ENCODE data around the gene C10orf53. TPM values are rescaled to one million over a fixed set of nuclear protein-coding genes. Genes with fewer than 3 reads are reported as not detected.

C10orf53 gene
- total and polyA plus RNA-seq, 8 donors: not detected

DNA sequence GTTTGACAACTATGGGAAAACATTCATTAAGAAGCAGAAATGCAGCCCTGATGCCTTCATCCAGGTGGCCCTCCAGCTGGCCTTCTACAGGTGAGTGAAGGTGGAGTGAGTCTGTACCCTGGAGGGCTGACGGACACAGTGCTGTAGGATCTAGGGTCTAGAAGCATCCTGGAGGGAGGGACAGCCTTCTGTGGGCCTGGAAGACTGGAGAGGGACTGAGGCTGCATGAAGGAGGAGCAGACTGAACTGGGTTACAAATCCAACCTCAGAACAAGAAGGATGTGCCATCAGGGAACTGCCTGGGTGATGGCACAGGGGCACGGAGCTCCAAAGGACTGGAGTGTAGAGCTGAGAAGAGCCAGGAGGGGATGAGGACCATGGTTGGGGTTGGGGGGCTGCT, 27.5 kb upstream of the C10orf53 start:
- intact Hi-C loops (cut with DNase I; ENCODE audit: low total_unique reads): no loop called here
- no peaks in the 10 kb centered on the region for H3K9me3 ChIP-seq
- DNase-seq: no peak
- H3K27ac ChIP-seq: no peak overlapping the region
- H3K4me1 ChIP-seq: no peaks in the 10 kb centered on the region
- no peaks in the 10 kb centered on the region for H3K36me3 ChIP-seq
- peaks cover 0 to 62% (median 0%) of the 10 kb centered on the region in 3 donors for H3K27me3 ChIP-seq
- H3K4me3 ChIP-seq: no peak overlapping the region
- TF ChIP-seq POLR2A (IDR thresholded peaks at IDR 0.05) (no peak), EP300 (IDR thresholded peaks at IDR 0.05) (no peak), POLR2AphosphoS5 (IDR thresholded peaks at IDR 0.05) (no peak)
- TF ChIP-seq, protein P1, sequence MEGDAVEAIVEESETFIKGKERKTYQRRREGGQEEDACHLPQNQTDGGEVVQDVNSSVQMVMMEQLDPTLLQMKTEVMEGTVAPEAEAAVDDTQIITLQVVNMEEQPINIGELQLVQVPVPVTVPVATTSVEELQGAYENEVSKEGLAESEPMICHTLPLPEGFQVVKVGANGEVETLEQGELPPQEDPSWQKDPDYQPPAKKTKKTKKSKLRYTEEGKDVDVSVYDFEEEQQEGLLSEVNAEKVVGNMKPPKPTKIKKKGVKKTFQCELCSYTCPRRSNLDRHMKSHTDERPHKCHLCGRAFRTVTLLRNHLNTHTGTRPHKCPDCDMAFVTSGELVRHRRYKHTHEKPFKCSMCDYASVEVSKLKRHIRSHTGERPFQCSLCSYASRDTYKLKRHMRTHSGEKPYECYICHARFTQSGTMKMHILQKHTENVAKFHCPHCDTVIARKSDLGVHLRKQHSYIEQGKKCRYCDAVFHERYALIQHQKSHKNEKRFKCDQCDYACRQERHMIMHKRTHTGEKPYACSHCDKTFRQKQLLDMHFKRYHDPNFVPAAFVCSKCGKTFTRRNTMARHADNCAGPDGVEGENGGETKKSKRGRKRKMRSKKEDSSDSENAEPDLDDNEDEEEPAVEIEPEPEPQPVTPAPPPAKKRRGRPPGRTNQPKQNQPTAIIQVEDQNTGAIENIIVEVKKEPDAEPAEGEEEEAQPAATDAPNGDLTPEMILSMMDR (IDR thresholded peaks at IDR 0.05): no peak
- WGBS, 5 donors: 75 to 93% (median 84%) methylated on average over 2 of the region's 2 CpGs

DNA sequence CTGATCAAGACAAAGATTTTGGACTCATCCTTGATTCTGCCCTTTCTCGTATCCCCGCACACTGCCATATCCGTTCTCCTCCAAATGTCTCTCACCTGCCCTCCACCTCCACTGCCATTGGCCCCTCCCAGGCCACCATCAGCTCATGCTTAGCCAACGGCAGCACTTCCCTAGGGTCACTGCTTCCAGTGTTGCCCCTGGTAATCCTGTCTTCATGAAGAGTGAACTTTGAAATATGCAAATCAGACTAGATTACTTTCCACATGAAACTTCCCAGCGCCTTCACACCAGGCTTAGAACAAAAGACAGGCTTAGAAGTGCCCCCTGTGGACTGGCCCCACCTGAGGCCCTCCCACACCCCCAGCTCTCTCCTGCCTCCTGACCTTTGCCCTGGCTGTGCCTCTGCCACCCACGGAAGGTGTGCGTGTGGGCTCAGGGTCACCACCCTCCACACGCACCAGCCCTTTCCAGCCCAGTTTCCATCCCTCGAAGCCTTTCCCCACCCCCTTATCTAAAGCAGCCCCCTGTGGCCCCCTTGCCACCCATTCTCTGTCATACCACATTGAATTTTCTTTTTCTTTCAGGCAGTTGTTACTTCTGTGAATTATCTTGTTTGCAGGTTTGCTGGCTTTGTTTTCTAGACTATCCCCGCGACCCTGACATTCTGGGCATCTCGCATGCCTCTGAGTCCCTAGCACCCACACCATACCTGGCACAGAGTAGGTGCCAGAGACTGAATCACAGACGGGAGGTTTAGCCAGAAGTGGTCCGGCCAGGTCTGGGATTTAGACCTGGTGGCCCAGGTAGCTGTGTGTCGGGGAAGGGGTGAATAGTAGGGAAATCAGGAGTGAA, 26.8 kb upstream of the C10orf53 start:
- Histone ChIP-seq H3K9me3 (no peaks in the 10 kb centered on the region), H3K36me3 (no peaks in the 10 kb centered on the region), H3K27me3 (peaks cover 0 to 62% (median 0%) of the 10 kb centered on the region in 3 donors), H3K4me1 (no peaks in the 10 kb centered on the region), H3K4me3 (no peak overlapping the region), H3K27ac (no peak overlapping the region)
- no peak for TF ChIP-seq POLR2AphosphoS5 (IDR thresholded peaks at IDR 0.05)
- TF ChIP-seq EP300 (IDR thresholded peaks at IDR 0.05): no peak
- TF ChIP-seq POLR2A (IDR thresholded peaks at IDR 0.05): no peak
- TF ChIP-seq, protein P1 (IDR thresholded peaks at IDR 0.05): no peak
- DNase-seq: no peak
- intact Hi-C loops (cut with DNase I; ENCODE audit: low total_unique reads): no loop called here
- WGBS, 5 donors: 60 to 67% (median 67%) methylated on average over 15 of the region's 15 CpGs

DNA sequence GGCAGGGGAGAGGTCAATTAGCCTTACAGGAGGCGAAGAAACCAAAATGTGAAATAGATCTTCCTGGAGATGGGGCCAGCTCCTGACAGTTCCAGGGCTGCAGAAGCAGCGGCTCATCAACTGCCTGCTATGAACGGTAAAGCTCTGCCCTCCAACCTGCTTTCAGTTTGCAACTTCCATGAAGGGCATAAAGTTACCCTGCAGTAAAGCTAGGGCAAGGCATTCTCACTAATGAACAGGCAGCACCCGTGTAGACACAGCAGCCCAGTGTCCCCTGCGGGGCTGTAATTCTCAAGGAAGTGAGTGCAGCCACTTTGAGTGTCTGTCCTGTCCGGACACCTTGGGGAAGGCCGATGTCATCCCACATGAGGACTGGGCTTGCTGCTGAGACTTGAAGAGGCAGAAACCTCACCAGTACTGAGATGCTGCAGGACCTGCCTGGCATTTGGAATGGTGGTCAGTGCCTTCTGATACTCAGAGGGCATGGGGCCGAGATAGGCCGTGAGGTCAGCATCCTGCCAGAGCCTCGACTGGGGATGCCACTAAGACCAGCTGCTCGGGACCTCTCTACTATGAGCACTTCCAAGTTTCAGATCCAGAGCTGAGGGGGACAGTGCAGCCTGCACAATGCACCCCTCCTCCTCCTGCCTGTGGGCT, 26.1 kb upstream of the C10orf53 start:
- Histone ChIP-seq H3K27ac (no peak overlapping the region), H3K9me3 (peaks cover 0 to 5% (median 2%) of the 10 kb centered on the region in 4 donors), H3K4me3 (no peak overlapping the region), H3K27me3 (peaks cover 0 to 62% (median 0%) of the 10 kb centered on the region in 3 donors), H3K36me3 (no peaks in the 10 kb centered on the region), H3K4me1 (no peaks in the 10 kb centered on the region)
- intact Hi-C loops (cut with DNase I; ENCODE audit: low total_unique reads): no loop called here
- peak in 1 of 2 donors; percentile 21 for DNase-seq
- TF ChIP-seq EP300 (IDR thresholded peaks at IDR 0.05) (no peak), POLR2AphosphoS5 (IDR thresholded peaks at IDR 0.05) (no peak), POLR2A (IDR thresholded peaks at IDR 0.05) (no peak)
- TF ChIP-seq, protein P1 (IDR thresholded peaks at IDR 0.05): no peak
- 75 to 86% (median 81%) methylated on average over 5 to 11 of the region's 11 CpGs for WGBS, 5 donors

DNA sequence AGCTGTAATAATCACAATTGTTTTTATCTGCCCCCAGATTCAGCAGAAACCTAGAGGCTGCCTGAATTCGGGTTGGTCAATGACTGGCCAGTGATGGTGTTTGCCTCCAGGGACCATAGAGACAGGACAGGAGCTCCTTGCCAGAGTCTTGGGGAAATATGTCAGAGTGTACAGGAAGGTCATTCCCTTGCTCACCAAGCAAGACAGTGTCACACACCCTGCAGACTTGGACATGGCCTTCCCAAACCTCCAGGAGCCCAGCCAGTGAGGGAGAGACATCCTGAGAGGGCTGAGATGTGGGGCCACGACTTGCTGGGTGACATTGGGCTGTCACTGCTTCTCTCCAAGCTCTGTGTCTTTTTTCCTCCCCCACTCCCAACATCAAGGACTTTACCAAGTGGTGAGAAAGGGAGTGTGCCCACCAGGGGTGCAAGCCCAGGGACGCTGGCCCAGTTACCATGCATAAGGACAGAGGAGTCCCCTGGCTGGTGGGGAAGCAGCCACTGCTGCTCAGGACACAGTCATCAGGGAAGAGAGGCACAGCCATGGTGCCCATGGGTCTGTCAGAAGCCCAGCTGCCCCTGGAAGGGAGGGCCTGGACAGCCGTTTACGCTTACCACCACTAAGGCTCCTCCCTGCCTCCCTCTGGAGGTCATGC, 25.3 kb upstream of the C10orf53 start:
- peaks cover 0 to 62% (median 0%) of the 10 kb centered on the region in 3 donors for H3K27me3 ChIP-seq
- no peaks in the 10 kb centered on the region for H3K4me1 ChIP-seq
- no peak for DNase-seq
- 45 to 58% (median 55%) methylated on average over 3 to 5 of the region's 5 CpGs for WGBS, 5 donors
- intact Hi-C loops (cut with DNase I; ENCODE audit: low total_unique reads): no loop called here
- H3K36me3 ChIP-seq: no peaks in the 10 kb centered on the region
- H3K9me3 ChIP-seq: peaks cover 0 to 13% (median 6%) of the 10 kb centered on the region in 4 donors
- no peak for TF ChIP-seq POLR2AphosphoS5 (IDR thresholded peaks at IDR 0.05)
- H3K4me3 ChIP-seq: no peak overlapping the region
- H3K27ac ChIP-seq: no peak overlapping the region

All from stomach (tissue), 9 donors.